Stomach smooth muscle (tissue), 2 donors: ENCODE data around the gene TMED10.
"Not testable (repeated sequence)": the region's sequence is repeated elsewhere in the genome, so short reads cannot be mapped to it uniquely, and the experiment has no call there.

ENCODE experiments used
- H3K27ac ChIP-seq: one replicate; pipeline ENCODE4 v1.7.0; 2013; ENCODE audit warnings: mild to moderate bottlenecking, low read length, inconsistent platforms
- H3K27me3 ChIP-seq, 2 donors: one replicate each; pipeline ENCODE4 v1.7.0; 2013; ENCODE audit warnings: low read length in 2 of 2; ENCODE audit not compliant: insufficient read depth in 2 of 2, control insufficient read depth in 1 of 2
- H3K36me3 ChIP-seq, 2 donors: one replicate each; pipeline ENCODE4 v1.7.0; 2013; ENCODE audit warnings: low read length in 2 of 2; ENCODE audit not compliant: control insufficient read depth in 2 of 2, insufficient read depth in 2 of 2
- H3K4me1 ChIP-seq: one replicate; pipeline ENCODE4 v1.7.0; 2013; ENCODE audit warnings: low read length; ENCODE audit not compliant: control insufficient read depth, insufficient read depth
- H3K4me3 ChIP-seq, 2 donors: one replicate each; pipeline ENCODE4 v1.7.0; 2013; ENCODE audit warnings: low read length in 2 of 2
- H3K9ac ChIP-seq, 2 donors: one replicate each; pipeline ENCODE4 v1.7.0; 2013; ENCODE audit warnings: low read length in 2 of 2, mild to moderate bottlenecking in 1 of 2
- H3K9me3 ChIP-seq, 2 donors: one replicate each; pipeline ENCODE4 v1.7.0; 2013; ENCODE audit warnings: low read length in 2 of 2; ENCODE audit not compliant: control insufficient read depth in 2 of 2
- donor health status: healthy.
- donor health status: Pancreatic carcinoma.

The TMED10 gene

DNA sequence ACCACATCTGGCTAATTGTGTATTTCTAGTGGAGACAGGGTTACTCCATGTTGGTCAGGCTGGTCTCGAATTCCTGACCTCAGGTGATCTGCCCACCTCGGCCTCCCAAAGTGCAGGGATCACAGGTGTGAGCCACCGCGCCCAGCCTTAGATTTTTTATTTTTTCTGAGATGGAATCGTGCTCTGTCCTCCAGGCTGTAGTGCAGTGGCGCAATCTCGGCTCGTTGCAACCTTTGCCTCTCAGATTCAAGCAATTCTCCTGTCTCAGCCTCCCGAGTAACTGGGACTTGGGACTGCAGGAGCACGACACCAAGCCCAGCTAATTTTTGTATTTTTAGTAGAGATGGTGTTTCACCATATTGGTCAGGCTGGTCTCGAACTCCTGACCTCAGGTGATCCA lies 5.8 kb upstream of the TMED10 start:
- H3K9me3 ChIP-seq, H3K4me1 ChIP-seq, H3K9ac ChIP-seq, H3K27me3 ChIP-seq, H3K36me3 ChIP-seq, H3K4me3 ChIP-seq, H3K27ac ChIP-seq: not testable (repeated sequence)

DNA sequence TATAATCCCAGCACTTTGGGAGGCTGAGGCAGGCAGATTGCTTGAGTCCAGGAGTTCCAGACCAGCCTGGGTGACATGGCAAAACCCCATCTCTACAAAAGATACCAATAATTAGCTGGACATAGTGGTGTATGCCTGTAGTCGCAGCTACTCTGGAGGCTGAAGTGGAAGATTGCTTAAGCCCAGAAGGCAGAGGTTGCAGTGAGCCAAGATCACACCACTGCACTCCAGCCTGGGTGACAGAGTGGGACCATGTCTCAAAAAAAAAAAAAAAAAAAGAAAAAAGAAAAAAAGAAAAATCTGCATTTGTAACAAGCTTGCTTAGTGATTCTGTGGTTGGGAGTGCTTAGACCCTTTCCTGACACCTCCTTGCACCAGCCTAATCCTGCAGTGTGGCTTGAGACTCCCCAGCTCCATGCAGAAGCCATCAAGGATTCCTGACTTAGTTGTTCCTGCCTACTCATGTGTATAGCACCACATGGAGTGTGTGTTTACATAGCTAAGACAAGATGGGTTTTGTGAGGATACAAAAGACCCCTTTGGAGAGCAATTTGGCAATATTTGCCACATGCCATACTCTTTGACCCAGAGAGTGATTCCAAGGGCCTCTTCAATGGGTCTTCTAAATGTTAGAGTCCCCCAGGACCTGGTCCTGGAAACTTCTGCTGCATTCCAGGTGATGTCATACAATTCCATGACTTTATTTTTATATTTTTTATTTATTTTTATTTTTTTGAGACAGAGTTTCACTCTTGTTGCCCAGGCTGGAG lies 5.1 kb upstream of the TMED10 start:
- peaks cover 3% of the 10 kb centered on the region for H3K4me1 ChIP-seq
- no peak overlapping the region for H3K9ac ChIP-seq
- no peaks in the 10 kb centered on the region for H3K27me3 ChIP-seq
- no peaks in the 10 kb centered on the region for H3K9me3 ChIP-seq
- no peak overlapping the region for H3K4me3 ChIP-seq
- no peaks in the 10 kb centered on the region for H3K36me3 ChIP-seq
- H3K27ac ChIP-seq, result no peak overlapping the region

DNA sequence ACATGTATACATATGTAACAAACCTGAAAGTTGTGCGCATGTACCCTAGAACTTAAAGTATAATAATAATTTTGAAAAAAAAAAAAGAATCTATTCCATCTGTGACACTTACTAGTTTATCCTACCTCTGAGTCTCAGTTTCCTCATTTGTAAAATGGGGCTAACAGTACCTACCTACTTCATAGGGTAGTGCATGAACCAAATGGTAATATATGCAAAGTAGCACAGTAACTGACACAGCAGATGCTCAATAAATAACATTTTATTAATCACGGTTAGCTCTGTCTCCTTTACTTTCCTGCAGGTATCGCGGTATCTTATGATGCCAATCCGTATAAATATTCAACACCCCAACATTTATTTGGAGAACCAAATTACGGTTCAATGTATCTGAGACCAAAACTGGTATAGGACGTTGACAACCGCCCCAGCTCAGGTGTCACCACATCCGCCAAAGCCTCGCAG lies 703 bp downstream of the TMED10 start:
- peaks cover 2% of the 10 kb centered on the region for H3K4me1 ChIP-seq
- H3K27me3 ChIP-seq, result no peaks in the 10 kb centered on the region
- peak overlapping the region; percentile 79 to 99 for H3K4me3 ChIP-seq
- no peaks in the 10 kb centered on the region for H3K9me3 ChIP-seq
- H3K27ac ChIP-seq, result peak overlapping the region; percentile 94
- H3K36me3 ChIP-seq, result no peaks in the 10 kb centered on the region
- peak overlapping the region; percentile 97 to 99 for H3K9ac ChIP-seq

DNA sequence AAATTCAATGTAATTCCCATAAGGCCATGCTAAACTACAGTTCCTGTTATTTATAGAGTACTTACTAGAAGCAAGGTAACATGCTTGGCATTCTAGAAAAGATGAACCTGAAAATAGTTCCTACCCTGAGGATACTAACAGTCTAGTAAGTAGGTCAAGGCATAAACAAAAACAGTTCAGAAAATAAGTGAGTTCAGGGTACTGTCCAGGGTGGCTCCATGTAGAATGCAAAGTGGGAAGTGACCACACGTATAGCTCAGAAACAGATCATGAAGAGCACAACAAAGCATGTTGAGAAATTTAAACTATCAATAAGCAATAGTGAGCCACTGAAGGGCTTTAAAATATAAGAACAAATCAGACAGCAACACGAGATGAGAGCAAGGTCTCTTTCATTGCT lies 2.3 kb downstream of the TMED10 start:
- Histone ChIP-seq H3K27ac (no peak overlapping the region), H3K27me3 (no peaks in the 10 kb centered on the region), H3K4me1 (peaks cover 2% of the 10 kb centered on the region), H3K9ac (no peak overlapping the region), H3K9me3 (no peaks in the 10 kb centered on the region), H3K36me3 (no peaks in the 10 kb centered on the region), H3K4me3 (no peak overlapping the region)

DNA sequence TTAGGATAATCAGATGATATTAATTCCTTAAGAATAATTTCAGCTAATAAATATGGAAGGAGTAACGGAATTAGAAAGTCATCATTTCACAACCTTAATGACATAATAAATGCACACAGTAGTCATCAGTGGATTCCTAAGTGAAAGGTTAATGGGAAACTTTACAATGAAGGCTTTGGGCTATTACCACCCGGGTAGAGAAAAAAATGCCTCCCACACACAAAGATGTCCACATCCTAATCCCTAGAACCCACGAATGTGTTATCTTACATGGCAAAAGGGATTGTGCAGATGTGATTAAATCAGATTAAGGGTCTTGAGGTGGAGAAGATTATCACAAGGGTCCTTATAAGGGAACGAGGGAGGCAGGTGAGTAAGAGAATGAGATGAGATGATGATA lies 5.6 kb downstream of the TMED10 start:
- H3K9ac ChIP-seq, result no peak overlapping the region
- peaks cover 2% of the 10 kb centered on the region for H3K4me1 ChIP-seq
- H3K27ac ChIP-seq, result no peak overlapping the region
- no peak overlapping the region for H3K4me3 ChIP-seq
- H3K9me3 ChIP-seq, result no peaks in the 10 kb centered on the region
- H3K27me3 ChIP-seq, result no peaks in the 10 kb centered on the region
- no peaks in the 10 kb centered on the region for H3K36me3 ChIP-seq

DNA sequence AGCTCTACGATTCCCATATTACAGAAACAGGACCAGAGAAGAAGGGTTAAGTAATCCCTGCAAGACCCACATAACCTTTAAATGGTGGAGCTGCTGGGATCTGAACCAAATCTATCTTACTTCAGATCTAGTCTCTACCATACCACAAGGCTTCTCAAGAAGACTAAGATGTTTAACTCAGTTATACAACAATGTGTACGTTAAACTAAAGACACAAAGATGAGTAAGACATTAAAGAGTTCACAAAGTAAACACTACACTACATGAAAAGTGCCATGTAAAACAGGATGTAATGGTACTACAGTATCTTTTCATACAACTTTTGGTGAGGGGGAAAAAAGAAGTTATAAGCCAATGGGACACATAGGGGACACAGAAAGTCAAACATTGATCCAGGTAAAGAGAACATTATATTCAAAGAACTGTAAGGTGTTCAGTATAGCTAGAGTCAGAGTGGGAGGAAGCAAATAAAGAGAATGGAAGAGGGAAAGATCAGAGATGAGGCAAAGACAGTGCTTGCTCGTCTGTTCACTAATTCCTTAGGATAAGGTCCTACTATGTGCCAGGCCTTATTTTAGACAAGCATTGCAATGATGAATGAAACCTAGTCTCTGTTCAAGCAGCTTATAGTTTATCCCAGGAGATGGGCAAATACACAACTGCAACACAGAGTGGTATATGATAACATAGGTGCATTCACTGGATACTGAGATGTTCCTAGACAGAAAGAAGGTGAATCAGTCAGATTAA lies 7.7 kb downstream of the TMED10 start:
- Histone ChIP-seq H3K9ac (no peak overlapping the region), H3K27me3 (no peaks in the 10 kb centered on the region), H3K36me3 (no peaks in the 10 kb centered on the region), H3K4me3 (no peak overlapping the region), H3K27ac (no peak overlapping the region), H3K9me3 (no peaks in the 10 kb centered on the region), H3K4me1 (peaks cover 2% of the 10 kb centered on the region)

GRCh38 chr14:75167325-75167724 lies 9.1 kb downstream of the TMED10 start:
- H3K27me3 ChIP-seq, result no peaks in the 10 kb centered on the region
- no peak overlapping the region for H3K27ac ChIP-seq
- no peaks in the 10 kb centered on the region for H3K36me3 ChIP-seq
- H3K4me3 ChIP-seq, result no peak overlapping the region
- H3K9ac ChIP-seq, result no peak overlapping the region
- H3K4me1 ChIP-seq, result no peaks in the 10 kb centered on the region
- no peaks in the 10 kb centered on the region for H3K9me3 ChIP-seq

GRCh38 chr14:75165586-75166391 lies 10.6 kb downstream of the TMED10 start:
- no peaks in the 10 kb centered on the region for H3K9me3 ChIP-seq
- H3K27ac ChIP-seq, result no peak overlapping the region
- no peaks in the 10 kb centered on the region for H3K4me1 ChIP-seq
- H3K4me3 ChIP-seq, result no peak overlapping the region
- no peaks in the 10 kb centered on the region for H3K36me3 ChIP-seq
- no peak overlapping the region for H3K9ac ChIP-seq
- no peaks in the 10 kb centered on the region for H3K27me3 ChIP-seq

DNA sequence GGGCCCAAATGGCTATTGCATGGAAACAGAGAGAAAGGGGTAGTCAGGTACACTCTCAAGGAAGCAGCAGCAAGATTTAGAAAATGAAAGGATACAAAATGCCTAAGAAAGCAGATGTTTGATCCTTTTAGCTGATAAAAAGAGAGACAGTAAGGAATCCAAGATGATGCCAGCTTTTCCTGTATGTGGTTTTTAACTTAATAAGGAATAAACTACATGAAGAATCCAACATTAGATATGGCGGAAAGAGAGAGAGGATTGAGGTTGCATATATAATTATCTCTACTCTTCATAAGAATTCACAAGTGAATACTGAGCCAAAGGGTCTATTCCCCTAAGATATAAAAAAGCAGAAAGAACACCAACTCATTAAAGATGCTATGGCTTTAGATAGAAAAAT lies 11.6 kb downstream of the TMED10 start:
- H3K4me1 ChIP-seq, result no peaks in the 10 kb centered on the region
- H3K36me3 ChIP-seq, result no peaks in the 10 kb centered on the region
- H3K9me3 ChIP-seq, result no peaks in the 10 kb centered on the region
- no peaks in the 10 kb centered on the region for H3K27me3 ChIP-seq
- no peak overlapping the region for H3K4me3 ChIP-seq
- H3K9ac ChIP-seq, result no peak overlapping the region
- no peak overlapping the region for H3K27ac ChIP-seq

DNA sequence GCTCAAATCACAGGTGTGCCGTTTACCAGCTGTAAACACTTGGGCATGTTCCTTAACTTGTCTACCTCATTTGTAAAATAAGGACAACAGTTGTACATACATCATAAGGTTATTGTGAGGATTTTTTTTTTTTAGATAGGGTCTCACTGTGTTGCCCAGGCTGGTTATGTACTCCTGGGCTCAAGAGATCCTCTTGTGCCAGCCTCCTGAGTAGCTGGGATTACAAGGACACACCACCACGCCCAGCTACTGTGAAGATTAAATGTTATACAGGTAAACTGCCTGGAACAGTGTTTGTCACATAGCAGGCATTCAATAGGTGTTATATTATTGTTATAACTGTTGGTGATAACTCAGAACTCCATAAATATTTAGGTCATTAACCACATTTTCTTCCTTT lies 12.7 kb downstream of the TMED10 start:
- H3K4me3 ChIP-seq, result no peak overlapping the region
- no peak overlapping the region for H3K9ac ChIP-seq
- no peaks in the 10 kb centered on the region for H3K27me3 ChIP-seq
- no peak overlapping the region for H3K27ac ChIP-seq
- no peaks in the 10 kb centered on the region for H3K4me1 ChIP-seq
- H3K36me3 ChIP-seq, result no peaks in the 10 kb centered on the region
- H3K9me3 ChIP-seq, result no peaks in the 10 kb centered on the region
